Karpas-422 (cell line): ENCODE data around the gene NPEPPS. TPM values are rescaled to one million over a fixed set of nuclear protein-coding genes. Genes with fewer than 3 reads are reported as not detected.
A peak's percentile ranks its signal among the peaks of the same experiment; 100 is the strongest.

Experiments used
- DNase-seq: peaks from one replicate; pipeline ENCODE4 v3.0.0-alpha.2; 2015
- H2AFZ ChIP-seq: fragments of 200-600 bp; sonication (generic); 2 replicates; pipeline ENCODE4 v1.6.1; 2014; ENCODE audit warnings: antibody characterized with exemption, low read length, mixed read lengths
- H3K27ac ChIP-seq: fragments of 200-600 bp; sonication (generic); 2 replicates; pipeline ENCODE4 v1.5.1; 2014; ENCODE audit warnings: mild to moderate bottlenecking, low read length, moderate library complexity
- H3K27me3 ChIP-seq: fragments of 200-600 bp; sonication (generic); 2 replicates; pipeline ENCODE4 v1.6.1; 2014; ENCODE audit warnings: low read length, mixed read lengths
- H3K36me3 ChIP-seq: fragments of 200-600 bp; sonication (generic); 2 replicates; pipeline ENCODE4 v1.6.1; 2014; ENCODE audit warnings: low read length, mixed read lengths; ENCODE audit not compliant: insufficient read depth
- H3K4me1 ChIP-seq: fragments of 200-600 bp; sonication (generic); 2 replicates; pipeline ENCODE4 v1.6.1; 2014; ENCODE audit warnings: mild to moderate bottlenecking, low read length, mixed read lengths
- H3K4me2 ChIP-seq: fragments of 200-600 bp; sonication (generic); 2 replicates; pipeline ENCODE4 v1.6.1; 2014; ENCODE audit warnings: low read length, low read depth, mild to moderate bottlenecking; ENCODE audit not compliant: poor library complexity, severe bottlenecking
- H3K4me3 ChIP-seq: fragments of 200-600 bp; sonication (generic); 2 replicates; pipeline ENCODE4 v1.5.1; 2014; ENCODE audit warnings: mild to moderate bottlenecking, antibody characterized with exemption, low read length, mixed read lengths
- H3K79me2 ChIP-seq: fragments of 200-600 bp; sonication (generic); 2 replicates; pipeline ENCODE4 v1.6.1; 2014; ENCODE audit warnings: mild to moderate bottlenecking, low read length, mixed read lengths
- H3K9ac ChIP-seq: fragments of 200-600 bp; sonication (generic); 2 replicates; pipeline ENCODE4 v1.6.0; 2014; ENCODE audit warnings: low read length
- H3K9me2 ChIP-seq: fragments of 200-600 bp; sonication (generic), shearing (Covaris generic); replicated peaks from 2 replicates; pipeline ENCODE4 v1.6.0; 2014; ENCODE audit warnings: mild to moderate bottlenecking, low read length, moderate library complexity; ENCODE audit not compliant: insufficient read depth
- H3K9me3 ChIP-seq: fragments of 300-700, 200-600 bp; sonication (generic); 2 replicates; pipeline ENCODE4 v1.6.1; 2014; ENCODE audit warnings: low read length, mixed read lengths
- H4K20me1 ChIP-seq: fragments of 200-600 bp; sonication (generic); 2 replicates; pipeline ENCODE4 v1.6.1; 2014; ENCODE audit warnings: mild to moderate bottlenecking, antibody characterized with exemption, low read length, low read depth; ENCODE audit not compliant: insufficient read depth
- total RNA-seq: library from RNA; depleted of rRNA; stranded (reverse); fragments of >200 nt; shearing (Covaris generic); gene quantifications from 2 replicates; pipeline ENCODE4 v1.2.3, GENCODE V29; 2014; ENCODE audit warnings: low replicate concordance

Gene NPEPPS
- total RNA-seq, 1 experiment from 2014 or later: 64.4 TPM

- Histone ChIP-seq H3K79me2 (no peaks in the 10 kb centered on the region), H4K20me1 (no peaks in the 10 kb centered on the region), H2AFZ (no peak overlapping the region), H3K9me2 (no peaks in the 10 kb centered on the region), H3K36me3 (peaks cover 32% of the 10 kb centered on the region; the same call in 1 of the 2 replicates), H3K27me3 (no peaks in the 10 kb centered on the region), H3K4me1 (no peaks in the 10 kb centered on the region), H3K27ac (no peak overlapping the region), H3K9me3 (no peaks in the 10 kb centered on the region), H3K4me3 (no peak overlapping the region), H3K4me2 (no peak overlapping the region), H3K9ac (no peak overlapping the region)
- DNase-seq: peak; percentile 87
Observed at GRCh38 chr17:47615766-47616424, 85.0 kb downstream of the NPEPPS start.

DNA sequence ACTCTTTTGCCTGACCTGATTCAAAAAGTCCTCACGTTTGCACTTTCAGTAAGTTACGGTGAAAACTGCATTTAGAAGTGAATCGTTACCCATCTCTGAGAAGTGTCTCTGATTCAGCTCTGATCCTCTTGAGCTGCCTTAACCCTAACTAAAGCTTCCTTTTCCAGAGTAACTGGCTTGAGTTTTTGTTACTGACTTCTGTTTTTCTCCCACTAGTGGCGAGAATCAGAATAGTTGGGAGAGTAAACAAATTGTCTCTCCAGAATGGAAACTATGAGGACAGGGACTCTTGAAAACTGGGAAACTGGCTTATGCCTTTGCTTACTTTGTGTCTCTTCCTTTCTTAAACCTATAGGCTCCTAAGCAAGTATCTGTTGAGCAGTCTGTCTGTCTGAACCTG, 87.5 kb downstream of the NPEPPS start:
- no peaks in the 10 kb centered on the region for H3K9me2 ChIP-seq
- no peak for DNase-seq
- H3K27ac ChIP-seq: no peak overlapping the region
- no peak overlapping the region for H3K4me2 ChIP-seq
- H3K4me3 ChIP-seq: no peak overlapping the region
- H2AFZ ChIP-seq: no peak overlapping the region
- H3K9me3 ChIP-seq: no peaks in the 10 kb centered on the region
- peaks cover 42% of the 10 kb centered on the region; the same call in 1 of the 2 replicates for H3K36me3 ChIP-seq
- no peaks in the 10 kb centered on the region for H3K4me1 ChIP-seq
- H3K79me2 ChIP-seq: no peaks in the 10 kb centered on the region
- H4K20me1 ChIP-seq: no peaks in the 10 kb centered on the region
- no peaks in the 10 kb centered on the region for H3K27me3 ChIP-seq
- no peak overlapping the region for H3K9ac ChIP-seq

GRCh38 chr17:47620503-47621245, 89.8 kb downstream of the NPEPPS start:
- no peak overlapping the region for H2AFZ ChIP-seq
- no peak overlapping the region for H3K9ac ChIP-seq
- H3K9me2 ChIP-seq: no peaks in the 10 kb centered on the region
- DNase-seq: no peak
- H3K9me3 ChIP-seq: no peaks in the 10 kb centered on the region
- no peaks in the 10 kb centered on the region for H3K27me3 ChIP-seq
- H4K20me1 ChIP-seq: no peaks in the 10 kb centered on the region
- no peak overlapping the region for H3K4me2 ChIP-seq
- no peak overlapping the region for H3K27ac ChIP-seq
- no peaks in the 10 kb centered on the region for H3K79me2 ChIP-seq
- no peaks in the 10 kb centered on the region for H3K4me1 ChIP-seq
- H3K36me3 ChIP-seq: peaks cover 32% of the 10 kb centered on the region; the same call in 1 of the 2 replicates
- H3K4me3 ChIP-seq: no peak overlapping the region

GRCh38 chr17:47621293-47622179, 90.6 kb downstream of the NPEPPS start:
- peaks cover 31% of the 10 kb centered on the region; the same call in 1 of the 2 replicates for H3K36me3 ChIP-seq
- H3K27me3 ChIP-seq: no peaks in the 10 kb centered on the region
- no peaks in the 10 kb centered on the region for H3K79me2 ChIP-seq
- no peaks in the 10 kb centered on the region for H4K20me1 ChIP-seq
- H2AFZ ChIP-seq: no peak overlapping the region
- H3K9me2 ChIP-seq: no peaks in the 10 kb centered on the region
- no peaks in the 10 kb centered on the region for H3K4me1 ChIP-seq
- H3K4me3 ChIP-seq: no peak overlapping the region
- H3K27ac ChIP-seq: no peak overlapping the region
- H3K9me3 ChIP-seq: no peaks in the 10 kb centered on the region
- no peak for DNase-seq
- no peak overlapping the region for H3K4me2 ChIP-seq
- H3K9ac ChIP-seq: no peak overlapping the region

GRCh38 chr17:47622180-47622549, 91.3 kb downstream of the NPEPPS start:
- Histone ChIP-seq H3K9me2 (no peaks in the 10 kb centered on the region), H4K20me1 (no peaks in the 10 kb centered on the region), H3K4me3 (no peak overlapping the region), H3K27ac (no peak overlapping the region), H3K79me2 (no peaks in the 10 kb centered on the region), H3K36me3 (peaks cover 31% of the 10 kb centered on the region; the same call in 1 of the 2 replicates), H3K9ac (no peak overlapping the region), H3K9me3 (no peaks in the 10 kb centered on the region), H2AFZ (no peak overlapping the region), H3K4me1 (no peaks in the 10 kb centered on the region), H3K27me3 (no peaks in the 10 kb centered on the region), H3K4me2 (no peak overlapping the region)
- DNase-seq: no peak

- DNase-seq: no peak
- Histone ChIP-seq H4K20me1 (no peaks in the 10 kb centered on the region), H3K4me1 (no peaks in the 10 kb centered on the region), H3K27me3 (no peaks in the 10 kb centered on the region), H3K4me3 (no peak overlapping the region), H3K79me2 (no peaks in the 10 kb centered on the region), H3K9me2 (no peaks in the 10 kb centered on the region), H2AFZ (no peak overlapping the region), H3K9me3 (no peaks in the 10 kb centered on the region), H3K27ac (no peak overlapping the region), H3K36me3 (peaks cover 16% of the 10 kb centered on the region; the same call in 1 of the 2 replicates), H3K9ac (no peak overlapping the region), H3K4me2 (no peak overlapping the region)
Observed at GRCh38 chr17:47624727-47625068, 93.8 kb downstream of the NPEPPS start.

DNA sequence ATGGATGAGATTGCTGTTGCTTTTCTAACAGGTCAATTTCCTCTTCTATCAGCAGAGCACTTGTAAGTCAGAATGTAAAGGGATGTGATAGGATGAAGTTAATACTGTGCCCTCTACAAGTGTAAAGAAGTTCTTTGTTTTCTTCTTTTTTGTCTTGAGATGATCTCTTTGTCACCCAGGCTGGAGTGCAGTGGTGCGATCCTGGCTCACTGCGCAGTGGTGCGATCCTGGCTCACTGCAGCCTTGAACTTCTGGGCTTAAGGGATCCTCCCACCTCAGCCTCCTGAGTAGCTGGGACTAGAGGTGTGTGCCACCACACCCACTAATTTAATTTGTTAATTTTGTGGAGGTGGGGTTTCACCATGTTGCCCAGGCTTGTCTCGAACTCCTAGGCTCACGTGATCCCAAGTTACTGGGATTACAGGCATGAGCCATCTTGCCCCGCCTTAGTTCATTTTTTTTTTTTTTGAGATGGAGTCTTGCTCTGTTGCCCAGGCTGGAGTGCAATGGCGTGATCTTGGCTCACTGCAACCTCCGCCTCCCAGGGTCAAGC, 97.2 kb downstream of the NPEPPS start:
- Histone ChIP-seq H3K4me1 (no peaks in the 10 kb centered on the region), H4K20me1 (no peaks in the 10 kb centered on the region), H3K9ac (no peak overlapping the region), H3K27me3 (no peaks in the 10 kb centered on the region), H3K4me3 (no peak overlapping the region), H3K9me3 (no peaks in the 10 kb centered on the region), H3K27ac (no peak overlapping the region), H2AFZ (no peak overlapping the region), H3K36me3 (no peaks in the 10 kb centered on the region; the same call in 1 of the 2 replicates), H3K4me2 (no peak overlapping the region), H3K9me2 (no peaks in the 10 kb centered on the region), H3K79me2 (no peaks in the 10 kb centered on the region)
- no peak for DNase-seq

GRCh38 chr17:47629826-47630225, 98.9 kb downstream of the NPEPPS start:
- Histone ChIP-seq H3K4me1 (no peaks in the 10 kb centered on the region), H3K4me2 (no peak overlapping the region), H3K9me2 (no peaks in the 10 kb centered on the region), H3K9ac (no peak overlapping the region), H3K4me3 (no peak overlapping the region), H2AFZ (no peak overlapping the region; the same call in 1 of the 2 replicates), H4K20me1 (no peaks in the 10 kb centered on the region), H3K79me2 (no peaks in the 10 kb centered on the region), H3K27me3 (no peaks in the 10 kb centered on the region), H3K9me3 (no peaks in the 10 kb centered on the region), H3K36me3 (no peaks in the 10 kb centered on the region), H3K27ac (no peak overlapping the region)
- no peak for DNase-seq
